GM19025 (cell line): Measurements from ENCODE around the gene NREP.

ENCODE experiments used
- ATAC-seq: cut with Tn5 transposase; IDR thresholded peaks from one replicate; pipeline ENCODE4 v1.9.1; 2021; ENCODE audit warnings: mild to moderate bottlenecking, low read depth, moderate library complexity; ENCODE audit not compliant: unreplicated experiment

The NREP gene

DNA sequence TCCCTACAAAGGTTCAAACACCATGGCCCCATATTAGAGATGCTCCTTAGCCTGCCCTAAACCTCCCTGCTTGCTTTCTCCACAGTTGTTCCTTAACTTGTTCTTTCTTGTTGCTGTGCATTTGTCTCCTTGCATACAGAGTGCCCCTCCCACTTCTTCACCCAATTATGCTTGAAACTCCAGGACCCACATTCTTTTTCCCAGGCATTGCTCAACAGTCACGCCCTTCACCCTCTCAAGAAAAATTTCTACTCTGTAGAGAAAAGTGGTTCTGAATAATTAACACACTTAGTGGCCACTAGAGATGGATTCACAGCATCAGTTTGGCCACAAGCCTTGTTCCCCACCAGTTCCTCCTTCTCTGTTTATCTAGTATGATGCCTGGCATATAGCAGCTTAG, 57.7 kb downstream of the NREP start:
- ATAC-seq, result no peak

DNA sequence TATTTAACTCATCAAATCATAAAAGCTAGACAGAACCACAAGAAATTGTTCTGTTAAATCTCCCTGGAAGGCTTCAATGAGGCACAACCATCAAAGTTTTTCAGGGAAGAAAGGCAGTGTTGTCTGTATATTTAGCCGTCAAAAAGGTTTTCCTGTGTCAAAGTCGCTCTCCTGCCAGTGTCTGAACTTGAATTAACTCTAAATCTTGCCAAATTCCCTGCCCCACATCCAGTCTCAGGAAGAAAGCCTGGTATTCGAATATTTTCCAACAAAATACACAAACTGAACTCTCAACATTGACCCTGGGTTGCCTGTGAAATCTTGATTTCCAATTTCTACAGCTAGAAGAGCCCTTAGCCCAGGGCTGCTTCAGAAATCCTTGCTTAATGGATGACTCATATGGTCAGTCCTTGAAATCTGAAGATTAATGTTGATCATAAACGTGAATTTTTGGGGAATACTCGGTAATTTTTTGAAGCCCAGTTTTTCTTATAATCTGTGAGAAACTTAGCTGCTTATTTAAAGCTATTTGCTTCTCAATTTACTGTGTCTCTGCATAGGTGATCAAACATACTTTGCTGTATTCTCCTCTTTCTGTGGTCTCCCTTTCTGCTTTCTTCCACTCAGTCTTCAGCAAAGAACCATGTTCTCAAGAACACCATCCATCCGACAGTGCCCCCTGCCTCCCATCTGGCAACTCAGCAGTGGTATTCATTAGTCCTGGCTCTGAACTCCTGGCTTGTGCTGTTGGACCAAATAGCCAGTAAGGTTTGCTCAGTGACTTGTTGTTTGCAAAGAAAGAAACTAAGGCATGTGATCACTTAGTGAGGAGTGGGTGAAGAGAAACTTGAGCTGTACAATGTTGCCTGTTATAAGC, 58.9 kb downstream of the NREP start:
- no peak for ATAC-seq

DNA sequence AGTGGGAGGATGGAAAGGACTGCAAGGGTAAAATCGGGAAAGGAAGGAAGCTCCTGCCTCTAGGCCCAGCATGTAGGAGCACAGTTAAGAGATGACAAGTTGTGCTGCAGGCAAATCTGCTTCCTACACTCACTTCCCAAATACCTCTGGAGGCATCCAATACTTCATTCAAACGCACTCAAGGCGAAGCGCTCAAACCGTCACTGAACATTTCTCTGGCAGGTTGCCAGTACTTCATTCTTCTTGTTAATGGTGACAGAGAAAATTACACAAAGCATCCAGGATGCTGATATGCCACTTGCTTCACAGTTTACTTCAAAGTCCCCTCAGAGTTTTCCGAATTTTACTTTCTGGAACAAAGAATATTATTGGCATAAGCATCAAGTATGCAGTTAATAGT, 59.8 kb downstream of the NREP start:
- ATAC-seq, result no peak

DNA sequence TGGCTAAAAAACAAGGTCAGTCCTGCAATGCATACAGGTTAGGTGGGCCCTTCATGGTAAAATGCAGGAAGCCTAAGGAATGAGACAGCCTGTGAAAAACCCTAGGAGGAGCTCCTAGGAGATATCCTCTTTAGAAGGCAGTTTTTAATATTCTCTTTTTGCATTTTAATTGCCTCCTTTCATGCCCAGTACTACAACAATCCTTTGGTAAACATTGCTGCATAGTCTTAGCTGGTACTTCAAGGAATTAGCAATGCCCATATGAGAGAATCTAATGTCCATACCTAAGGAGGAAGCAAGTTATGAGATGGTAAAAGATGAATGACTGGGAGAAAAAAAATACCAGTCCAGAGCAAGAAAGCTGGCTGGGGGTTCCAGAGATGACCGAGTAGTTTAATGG, 61.0 kb downstream of the NREP start:
- no peak for ATAC-seq

DNA sequence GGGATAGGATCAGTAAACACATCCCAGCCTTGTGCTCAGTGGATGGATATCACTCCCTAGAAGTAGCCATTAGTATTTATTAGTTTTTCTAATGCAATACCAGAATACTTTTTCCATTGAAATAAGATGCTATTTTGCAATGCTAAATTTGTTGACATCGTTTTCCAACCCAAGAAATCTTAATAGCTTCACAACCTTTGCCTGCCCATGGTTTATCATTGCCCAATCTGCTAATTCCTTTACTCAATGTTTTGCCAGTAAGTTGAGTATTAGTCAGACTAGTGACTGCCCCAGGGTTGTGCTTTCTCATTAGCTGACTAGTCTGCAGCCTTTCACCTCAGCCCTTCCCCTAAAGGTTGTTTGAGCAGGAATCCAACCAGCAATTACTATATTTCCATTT, 62.9 kb downstream of the NREP start:
- ATAC-seq, result no peak

DNA sequence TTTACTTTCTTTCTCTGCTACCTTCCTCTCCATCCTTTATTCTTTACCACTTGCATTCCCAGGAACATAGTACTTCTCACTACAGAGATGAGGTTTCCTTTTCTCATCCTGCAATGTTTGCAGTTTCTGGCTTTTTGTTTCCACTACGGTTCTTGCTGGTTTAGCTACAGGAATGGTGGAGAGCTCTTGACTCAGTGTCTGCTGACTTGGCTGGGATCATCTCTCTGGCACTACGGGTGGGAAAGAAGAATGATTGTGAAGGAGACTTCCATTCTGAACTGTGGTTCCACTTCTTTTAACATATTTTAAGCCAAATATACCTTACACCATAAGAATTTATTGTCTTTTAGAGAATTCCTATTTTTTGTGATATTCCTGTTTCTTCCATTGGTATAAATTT, 65.1 kb downstream of the NREP start:
- no peak for ATAC-seq

DNA sequence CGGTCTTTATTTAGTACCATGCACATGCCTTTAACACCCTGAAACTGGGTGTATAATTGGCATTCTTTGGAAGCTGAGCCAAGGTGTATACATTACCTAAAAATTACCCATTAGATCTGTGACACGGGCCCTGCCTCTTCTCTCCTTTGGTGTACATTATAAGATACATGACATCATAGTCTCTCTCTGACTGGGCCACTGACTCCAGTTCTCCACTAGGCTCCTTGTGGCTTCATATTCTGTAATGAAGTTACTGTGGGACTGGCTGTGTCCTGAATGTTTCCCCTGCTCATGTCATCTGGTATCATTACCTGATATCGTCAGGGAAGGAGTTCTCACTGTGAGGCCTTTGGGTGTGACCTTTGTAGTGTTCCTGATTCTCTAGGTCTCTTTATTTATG, 65.5 kb downstream of the NREP start:
- ATAC-seq, result no peak

DNA sequence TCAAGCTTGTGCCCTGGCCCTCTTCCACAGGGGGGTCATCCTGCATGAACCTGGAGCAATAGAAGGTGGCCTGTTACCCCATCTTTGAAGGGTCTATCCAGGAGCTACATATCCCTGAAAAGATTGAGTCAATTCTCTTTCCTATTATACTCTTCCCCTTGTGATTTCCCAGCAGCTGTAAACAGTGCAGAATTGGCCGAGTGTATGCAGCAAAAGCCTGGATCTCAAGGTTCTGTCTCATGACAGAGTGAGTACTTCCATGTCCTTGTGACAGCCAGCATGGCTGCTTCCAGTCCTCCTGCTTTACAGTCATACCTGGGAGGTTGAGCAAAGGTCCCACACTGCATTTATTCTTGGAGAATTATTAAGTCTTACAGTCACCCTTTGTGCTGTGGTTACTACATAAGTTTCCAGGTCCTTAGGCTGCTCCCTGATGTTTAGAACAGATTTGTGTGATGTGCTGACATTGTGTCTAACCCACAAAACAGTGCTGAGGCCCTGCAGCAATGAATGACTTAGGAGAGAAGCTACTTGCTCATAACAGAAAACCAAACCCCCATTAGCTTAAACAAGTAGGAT, 67.5 kb downstream of the NREP start:
- no peak for ATAC-seq

DNA sequence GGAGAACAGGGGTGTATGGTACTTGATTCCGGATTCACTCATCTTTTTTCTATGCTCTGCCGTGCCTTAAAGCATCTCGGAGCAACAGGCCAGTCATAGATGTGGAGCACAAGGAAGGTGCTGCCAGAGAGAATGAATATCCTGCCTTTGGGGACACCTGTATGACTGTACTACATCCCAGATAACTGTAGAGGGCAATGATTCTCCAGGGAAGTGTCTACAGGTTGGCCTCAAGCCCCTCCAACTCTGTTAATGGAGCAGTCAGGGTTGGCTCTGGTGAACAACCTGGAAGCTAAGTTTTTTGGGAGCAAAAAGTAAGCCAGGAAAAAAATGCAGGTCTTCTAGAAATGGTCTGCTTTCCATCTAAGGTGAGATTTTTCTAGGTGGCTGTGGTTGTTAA, 71.0 kb downstream of the NREP start:
- ATAC-seq, result no peak

DNA sequence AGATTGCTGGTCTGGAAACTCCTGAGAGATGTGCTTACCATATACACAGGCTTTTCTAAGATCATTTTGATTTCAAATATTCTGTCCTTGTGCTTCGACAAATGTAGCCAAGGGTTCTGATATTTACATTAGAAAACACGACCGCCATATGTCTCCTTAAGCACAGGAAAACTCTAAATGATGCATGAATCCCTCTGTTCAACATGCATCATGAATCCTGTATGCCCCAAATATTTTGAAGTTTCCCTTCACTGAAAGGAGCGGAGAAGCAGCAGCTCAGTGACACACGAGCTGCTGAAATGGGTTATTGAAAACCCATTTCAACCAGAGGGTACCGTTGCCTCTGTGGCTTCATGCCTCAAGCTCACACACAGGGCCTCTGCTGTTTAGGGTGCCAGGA, 74.4 kb downstream of the NREP start:
- ATAC-seq, result no peak

DNA sequence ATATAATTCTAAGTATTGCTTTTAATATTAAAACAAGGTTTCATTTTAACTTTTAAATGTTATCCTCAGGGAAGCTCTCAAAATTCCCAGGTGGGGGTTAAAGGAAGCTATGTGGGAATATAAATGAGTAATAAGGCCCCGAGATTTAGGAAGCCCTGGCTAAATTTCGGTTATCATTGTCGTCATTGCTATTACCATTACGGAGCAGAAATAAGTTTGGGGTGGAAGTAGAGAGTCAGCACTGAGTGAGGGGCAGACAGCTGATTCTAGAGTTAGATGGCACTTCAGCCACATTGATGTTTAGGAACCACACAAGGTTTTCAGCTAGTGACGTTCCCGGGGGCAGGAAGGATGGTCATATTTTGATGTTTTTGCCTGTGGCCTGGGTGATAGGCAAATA, 74.9 kb downstream of the NREP start:
- no peak for ATAC-seq

DNA sequence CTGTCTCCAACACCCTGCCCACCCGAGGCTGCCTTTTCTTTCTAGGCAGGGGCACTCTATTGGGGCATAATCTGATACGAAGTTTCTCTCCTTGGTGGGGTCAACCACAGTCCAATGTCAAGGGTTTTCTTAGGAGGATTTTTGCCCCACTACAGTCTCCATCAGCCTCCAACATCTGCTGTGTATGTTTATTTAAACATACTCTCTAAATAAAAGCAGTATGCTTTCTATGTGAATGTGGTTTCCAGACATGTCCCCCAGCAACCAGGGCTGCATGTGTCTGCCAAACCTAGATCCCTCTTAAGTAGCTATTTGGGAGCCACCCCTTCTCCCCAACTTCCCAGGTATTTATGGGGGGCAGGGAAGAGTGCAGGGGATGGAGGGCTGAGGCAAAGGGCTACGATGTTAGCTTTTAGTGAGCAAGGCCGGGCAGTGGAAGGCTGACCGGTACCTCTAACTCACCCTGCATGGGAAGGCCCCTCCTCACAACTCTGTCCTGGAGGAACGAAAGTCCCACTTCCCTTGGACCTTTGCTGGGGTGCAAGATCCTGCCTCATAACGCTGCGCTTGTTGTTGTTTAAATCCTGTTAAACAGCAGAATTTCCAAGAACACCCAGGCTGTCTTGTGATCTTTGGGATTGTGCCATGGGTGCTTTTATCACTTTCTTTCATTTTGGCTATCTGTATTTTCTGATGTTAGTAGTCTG, 75.4 kb downstream of the NREP start:
- no peak for ATAC-seq

DNA sequence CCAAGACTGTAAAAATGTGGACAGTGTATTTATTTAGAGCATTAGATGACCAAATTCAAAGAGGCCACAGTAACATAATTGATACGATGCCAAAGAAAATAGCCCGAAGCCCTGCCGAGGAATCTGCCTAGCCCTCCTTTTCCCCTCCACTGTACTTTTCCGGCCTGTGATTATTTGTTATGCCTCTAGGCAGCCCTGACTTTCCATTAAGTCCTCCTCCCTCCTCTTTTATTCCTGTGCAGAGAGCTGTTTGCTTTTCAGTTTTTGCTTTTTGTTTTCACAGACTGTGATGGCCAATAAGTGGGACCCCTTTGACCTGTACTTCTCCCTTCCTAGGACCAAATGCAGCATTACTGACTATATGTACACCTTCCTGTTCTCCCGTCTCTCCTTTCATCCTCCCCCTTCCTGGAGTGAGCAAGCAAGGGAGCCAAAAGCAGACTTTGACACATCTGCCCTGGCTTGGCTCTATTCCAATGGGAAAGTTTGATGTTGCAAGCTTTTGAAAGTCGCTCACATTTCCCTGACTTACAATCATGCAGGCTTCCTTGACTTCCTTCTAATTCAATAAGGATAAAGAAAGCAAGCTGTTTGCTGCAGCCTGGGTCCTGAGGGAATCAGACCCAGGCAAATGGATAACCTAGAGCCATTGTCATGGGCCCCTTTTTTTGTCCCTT, 76.1 kb downstream of the NREP start:
- no peak for ATAC-seq

DNA sequence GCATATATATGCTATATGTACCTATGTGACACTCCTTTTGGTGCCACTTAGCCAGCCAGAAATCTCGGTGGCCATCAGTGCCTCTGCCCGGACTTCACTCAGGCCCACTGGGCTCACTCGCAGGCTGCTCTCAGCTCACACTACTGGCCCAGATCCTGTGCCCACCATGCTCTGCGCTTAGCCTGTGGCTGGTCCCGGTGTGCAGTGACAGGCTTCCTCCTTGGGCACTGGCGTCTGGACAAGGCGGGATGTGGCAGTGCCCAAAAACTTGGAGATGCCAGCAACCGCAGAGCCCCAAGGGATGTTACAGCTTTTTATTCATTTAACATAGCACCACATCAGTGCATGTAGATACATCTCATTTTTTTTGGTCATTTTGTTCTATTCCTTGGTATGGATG, 77.4 kb downstream of the NREP start:
- ATAC-seq, result no peak
